GM19240 (cell line): ENCODE results near the gene MCM3.
A peak's percentile ranks its signal among the peaks of the same experiment; 100 is the strongest.

Experiments used
- DNase-seq: peaks from one replicate; pipeline ENCODE4 v3.0.0; 2011; ENCODE audit warnings: low spot score; ENCODE audit not compliant: insufficient read length

MCM3 gene

GRCh38 chr6:52253494-52253893 is 31.0 kb downstream of the MCM3 start:
- no peak for DNase-seq

GRCh38 chr6:52251113-52251512 is 33.4 kb downstream of the MCM3 start:
- no peak for DNase-seq

- DNase-seq, result no peak
Observed at GRCh38 chr6:52249078-52249477, 35.5 kb downstream of the MCM3 start.

GRCh38 chr6:52245425-52245824 is 39.1 kb downstream of the MCM3 start:
- DNase-seq, result no peak

GRCh38 chr6:52244400-52244799 is 40.1 kb downstream of the MCM3 start, which contains the start of gene IL17F:
IL17F (minus strand) TSS chr6:52244500; CDS start chr6:52244429, 71 bp downstream.
- no peak for DNase-seq

GRCh38 chr6:52243282-52243893 is 41.2 kb downstream of the MCM3 start:
- DNase-seq, result no peak

- no peak for DNase-seq
Observed at GRCh38 chr6:52241819-52242218, 42.7 kb downstream of the MCM3 start.

- peak; percentile 32 for DNase-seq
Observed at GRCh38 chr6:52233975-52234823, 50.3 kb downstream of the MCM3 start.

GRCh38 chr6:52233005-52233404 is 51.5 kb downstream of the MCM3 start:
- DNase-seq, result no peak

- DNase-seq, result no peak
Observed at GRCh38 chr6:52231406-52232127, 53.0 kb downstream of the MCM3 start.

GRCh38 chr6:52230685-52231084 is 53.9 kb downstream of the MCM3 start:
- no peak for DNase-seq

- DNase-seq, result peak; percentile 59
Observed at GRCh38 chr6:52227495-52227894, 57.0 kb downstream of the MCM3 start.

- no peak for DNase-seq
Observed at GRCh38 chr6:52221302-52221701, 63.2 kb downstream of the MCM3 start.

- no peak for DNase-seq
Observed at GRCh38 chr6:52217761-52218160, 66.8 kb downstream of the MCM3 start.

- no peak for DNase-seq
Observed at GRCh38 chr6:52216932-52217575, 67.5 kb downstream of the MCM3 start.

GRCh38 chr6:52215787-52216186 is 68.8 kb downstream of the MCM3 start:
- DNase-seq, result no peak
